ENCODE measurements around the gene WIPF3. TPM values are rescaled to one million over a fixed set of nuclear protein-coding genes. Genes with fewer than 3 reads are reported as not detected.

WIPF3 gene
- total and polyA plus RNA-seq, 8 donors, result 1.2 to 11.2 (median 4.0) TPM; not detected in 1

GRCh38 chr7:29848941-29849340 lies 42.6 kb downstream of the WIPF3 start:
- H3K36me3 ChIP-seq, result no peaks in the 10 kb centered on the region
- no peaks in the 10 kb centered on the region for H3K27me3 ChIP-seq
- no peak overlapping the region for H3K4me3 ChIP-seq
- DNase-seq, result no peak
- 45 to 64% (median 56%) methylated on average over 3 of the region's 3 CpGs for WGBS, 5 donors
- H3K4me1 ChIP-seq, result peaks cover 0 to 21% (median 13%) of the 10 kb centered on the region in 4 donors
- no peaks in the 10 kb centered on the region for H3K9me3 ChIP-seq
- TF ChIP-seq POLR2A (IDR thresholded peaks at IDR 0.05) (no peak), CTCF (IDR thresholded peaks at IDR 0.05) (no peak), EP300 (IDR thresholded peaks at IDR 0.05) (no peak), POLR2AphosphoS5 (IDR thresholded peaks at IDR 0.05) (no peak)
- intact Hi-C loops (cut with DNase I; ENCODE audit: low total_unique reads), result no loop called here
- H3K27ac ChIP-seq, result peak overlapping the region in 2 of 5 donors; percentile 24 to 47

GRCh38 chr7:29851487-29851886 lies 45.2 kb downstream of the WIPF3 start:
- H3K4me3 ChIP-seq, result no peak overlapping the region
- no peaks in the 10 kb centered on the region for H3K27me3 ChIP-seq
- peaks cover 0 to 34% (median 15%) of the 10 kb centered on the region in 4 donors for H3K4me1 ChIP-seq
- no peaks in the 10 kb centered on the region for H3K9me3 ChIP-seq
- no peaks in the 10 kb centered on the region for H3K36me3 ChIP-seq
- intact Hi-C loops (cut with DNase I; ENCODE audit: low total_unique reads), result no loop called here
- WGBS, 5 donors, result 32 to 60% (median 51%) methylated on average over 7 of the region's 7 CpGs
- peak; percentile 36 to 89 for DNase-seq
- peak overlapping the region; percentile 68 to 82 (median 77) for H3K27ac ChIP-seq
- TF ChIP-seq EP300 (IDR thresholded peaks at IDR 0.05), result no peak
- TF ChIP-seq POLR2A (IDR thresholded peaks at IDR 0.05), result peak in 1 of 4 donors; percentile 29
- no peak for TF ChIP-seq CTCF (IDR thresholded peaks at IDR 0.05)
- TF ChIP-seq POLR2AphosphoS5 (IDR thresholded peaks at IDR 0.05), result peak in 2 of 3 donors; percentile 71 to 83

- Histone ChIP-seq H3K4me3 (no peak overlapping the region), H3K9me3 (no peaks in the 10 kb centered on the region), H3K27ac (peak overlapping the region in 3 of 5 donors; percentile 63 to 81 (median 77)), H3K27me3 (no peaks in the 10 kb centered on the region), H3K36me3 (no peaks in the 10 kb centered on the region), H3K4me1 (peaks cover 0 to 34% (median 12%) of the 10 kb centered on the region in 4 donors)
- DNase-seq, result no peak
- intact Hi-C loops (cut with DNase I; ENCODE audit: low total_unique reads), result no loop called here
- 91 to 100% (median 96%) methylated on average over 1 of the region's 1 CpG for WGBS, 5 donors
- TF ChIP-seq POLR2A (IDR thresholded peaks at IDR 0.05) (no peak), CTCF (IDR thresholded peaks at IDR 0.05) (no peak), POLR2AphosphoS5 (IDR thresholded peaks at IDR 0.05) (no peak), EP300 (IDR thresholded peaks at IDR 0.05) (no peak)
These were observed 46.1 kb downstream of the WIPF3 start for GRCh38 chr7:29852457-29852856.

- H3K36me3 ChIP-seq, result no peaks in the 10 kb centered on the region
- WGBS, 5 donors, result 25 to 56% (median 37%) methylated on average over 2 of the region's 2 CpGs
- intact Hi-C loops (cut with DNase I; ENCODE audit: low total_unique reads), result no loop called here
- DNase-seq, result no peak
- no peak overlapping the region for H3K4me3 ChIP-seq
- H3K27me3 ChIP-seq, result no peaks in the 10 kb centered on the region
- H3K27ac ChIP-seq, result peak overlapping the region in 2 of 5 donors; percentile 53 to 77
- no peak for TF ChIP-seq POLR2AphosphoS5 (IDR thresholded peaks at IDR 0.05)
- TF ChIP-seq EP300 (IDR thresholded peaks at IDR 0.05), result no peak
- TF ChIP-seq POLR2A (IDR thresholded peaks at IDR 0.05), result no peak
- no peak for TF ChIP-seq CTCF (IDR thresholded peaks at IDR 0.05)
- H3K9me3 ChIP-seq, result no peaks in the 10 kb centered on the region
- peaks cover 0 to 34% (median 12%) of the 10 kb centered on the region in 4 donors for H3K4me1 ChIP-seq
These were observed 46.8 kb downstream of the WIPF3 start for GRCh38 chr7:29853072-29853471.

Measured in stomach (tissue), 9 donors.